GM21576 (cell line): ENCODE results near the gene CSRP2.

Experiments used
- ATAC-seq: cut with Tn5 transposase; IDR thresholded peaks from one replicate; pipeline ENCODE4 v1.9.1; 2021; ENCODE audit warnings: mild to moderate bottlenecking, moderate library complexity; ENCODE audit not compliant: unreplicated experiment

Gene CSRP2

GRCh38 chr12:76878899-76879709, at the start of gene CSRP2:
TSS of gene CSRP2 (minus strand) at chr12:76879019. CDS start at chr12:76866260, 12,759 bp downstream.
- peak; percentile 89 for ATAC-seq

DNA sequence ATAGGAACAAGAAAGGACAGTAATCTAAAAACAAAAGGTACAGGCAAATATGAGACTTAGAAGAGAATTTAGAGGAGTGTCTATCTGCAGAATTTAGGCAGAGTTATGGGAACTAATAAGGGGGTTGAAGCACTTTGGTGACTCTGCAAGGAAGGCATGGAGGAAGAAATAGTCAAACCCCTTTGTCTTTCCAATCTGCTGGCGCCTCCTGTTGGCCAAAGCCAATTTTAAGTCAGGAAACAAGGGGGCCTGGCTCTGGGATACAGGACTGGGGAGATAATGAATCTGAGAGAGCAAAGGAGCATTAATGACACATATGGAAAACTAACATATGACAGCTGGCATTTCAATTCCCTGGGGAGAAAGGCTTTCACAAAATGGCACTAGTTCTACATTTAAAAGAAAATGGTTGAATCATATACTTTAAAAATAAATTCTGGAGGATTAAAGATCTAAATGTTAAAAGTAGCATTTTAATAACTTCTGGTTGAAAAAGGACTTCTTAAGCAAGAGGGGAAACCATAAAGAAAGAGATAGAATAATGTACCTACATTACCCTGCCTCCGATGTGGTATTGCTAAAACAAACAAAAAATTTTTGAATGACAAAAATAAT, 48.5 kb upstream of the CSRP2 start:
- no peak for ATAC-seq

- no peak for ATAC-seq
These were observed 46.3 kb upstream of the CSRP2 start for GRCh38 chr12:76925135-76925534.

DNA sequence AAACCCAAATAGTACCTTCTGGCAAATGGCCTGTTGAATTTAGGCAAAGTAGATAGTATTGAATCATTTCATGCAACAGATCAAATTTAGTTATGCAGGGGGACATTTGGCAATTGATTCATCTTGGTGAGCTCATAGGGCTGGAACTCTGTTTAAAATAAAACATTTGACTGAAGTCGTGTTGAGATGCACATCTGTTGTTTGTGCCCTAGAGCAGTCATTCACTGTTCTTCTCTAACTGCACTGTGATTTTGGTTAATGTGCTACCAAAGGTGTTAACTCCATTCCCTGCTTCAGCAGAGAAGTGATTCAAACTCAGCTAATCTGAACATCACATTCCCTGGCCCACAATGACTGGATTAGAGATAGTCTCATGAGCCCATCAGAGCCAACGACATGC, 44.0 kb upstream of the CSRP2 start:
- no peak for ATAC-seq

- no peak for ATAC-seq
These were observed 43.3 kb upstream of the CSRP2 start for GRCh38 chr12:76921891-76922664.

DNA sequence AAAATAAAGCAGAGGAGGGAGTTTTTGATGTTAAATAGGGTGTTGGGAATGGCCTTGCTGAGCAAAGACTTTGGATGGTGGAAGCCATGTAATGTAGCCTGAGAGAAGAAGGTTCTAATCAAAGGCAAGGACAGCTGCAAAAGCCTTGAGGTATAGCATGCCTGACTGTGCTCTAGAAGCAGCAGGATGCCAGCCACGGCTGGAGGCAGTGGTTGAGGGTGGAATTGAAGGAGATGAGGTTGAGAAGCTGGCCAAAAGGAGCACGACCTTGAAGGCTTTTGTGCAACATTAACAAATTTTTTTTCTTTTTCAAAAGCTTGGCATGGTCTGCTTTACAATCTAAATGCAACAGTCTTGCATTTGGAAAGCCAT, 42.3 kb upstream of the CSRP2 start:
- no peak for ATAC-seq

- peak; percentile 61 for ATAC-seq
These were observed 41.6 kb upstream of the CSRP2 start for GRCh38 chr12:76920172-76921099.

- peak; percentile 15 for ATAC-seq
These were observed 40.8 kb upstream of the CSRP2 start for GRCh38 chr12:76919383-76920171.

DNA sequence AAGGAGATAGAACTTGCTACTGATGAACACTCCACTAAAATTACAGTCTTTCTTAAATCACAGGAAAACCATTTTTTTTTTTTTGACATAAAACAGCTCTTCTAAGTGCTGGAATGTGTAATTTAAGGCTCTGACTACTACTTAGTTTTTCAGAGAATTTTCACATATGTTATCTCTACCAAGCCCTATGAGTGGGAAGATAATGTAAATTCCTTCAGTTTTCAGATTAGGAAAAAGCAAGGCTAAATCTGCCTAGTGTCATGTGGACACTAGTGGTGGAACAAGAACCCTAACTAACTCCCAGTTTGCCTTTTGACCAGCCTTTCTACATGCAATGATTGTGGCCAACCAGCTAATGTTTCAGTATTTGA, 37.3 kb upstream of the CSRP2 start:
- ATAC-seq, result no peak

DNA sequence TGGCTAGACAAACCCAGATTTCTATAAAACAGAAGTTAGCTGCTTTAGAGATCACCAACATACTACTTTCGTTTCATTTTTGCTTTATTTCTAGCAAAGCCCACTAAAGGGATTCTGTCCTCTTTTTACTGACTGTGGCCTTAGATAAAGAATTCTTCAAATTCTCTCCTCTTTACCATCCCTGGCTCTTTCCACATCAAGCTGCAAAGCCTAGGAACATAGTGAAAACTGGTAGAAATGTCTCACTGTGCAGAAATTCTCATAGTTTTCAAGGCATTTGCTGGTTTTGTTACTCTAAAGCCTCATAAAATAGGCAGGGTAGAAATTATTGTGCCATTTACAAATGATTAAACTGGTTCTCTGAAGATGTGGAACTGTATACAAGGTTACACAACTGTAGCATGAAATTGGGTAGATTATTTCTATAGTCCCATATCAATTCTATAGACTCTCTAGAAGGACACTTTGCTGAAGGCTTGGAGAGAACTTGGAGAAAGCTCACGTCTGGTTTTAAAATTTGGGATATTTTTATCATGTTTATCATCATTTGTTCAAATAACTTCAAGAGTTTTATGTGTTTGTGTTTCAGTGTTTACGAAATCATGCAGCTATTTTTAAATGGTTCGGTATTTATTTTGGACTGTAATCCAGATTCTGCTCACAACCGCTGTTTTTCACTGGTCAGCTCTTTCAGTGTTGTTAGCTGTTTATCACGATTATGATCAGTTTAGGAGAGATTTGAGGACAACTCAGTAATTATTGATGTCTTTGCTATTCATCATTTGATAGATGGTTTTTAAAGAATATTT, 36.7 kb upstream of the CSRP2 start:
- ATAC-seq, result no peak

DNA sequence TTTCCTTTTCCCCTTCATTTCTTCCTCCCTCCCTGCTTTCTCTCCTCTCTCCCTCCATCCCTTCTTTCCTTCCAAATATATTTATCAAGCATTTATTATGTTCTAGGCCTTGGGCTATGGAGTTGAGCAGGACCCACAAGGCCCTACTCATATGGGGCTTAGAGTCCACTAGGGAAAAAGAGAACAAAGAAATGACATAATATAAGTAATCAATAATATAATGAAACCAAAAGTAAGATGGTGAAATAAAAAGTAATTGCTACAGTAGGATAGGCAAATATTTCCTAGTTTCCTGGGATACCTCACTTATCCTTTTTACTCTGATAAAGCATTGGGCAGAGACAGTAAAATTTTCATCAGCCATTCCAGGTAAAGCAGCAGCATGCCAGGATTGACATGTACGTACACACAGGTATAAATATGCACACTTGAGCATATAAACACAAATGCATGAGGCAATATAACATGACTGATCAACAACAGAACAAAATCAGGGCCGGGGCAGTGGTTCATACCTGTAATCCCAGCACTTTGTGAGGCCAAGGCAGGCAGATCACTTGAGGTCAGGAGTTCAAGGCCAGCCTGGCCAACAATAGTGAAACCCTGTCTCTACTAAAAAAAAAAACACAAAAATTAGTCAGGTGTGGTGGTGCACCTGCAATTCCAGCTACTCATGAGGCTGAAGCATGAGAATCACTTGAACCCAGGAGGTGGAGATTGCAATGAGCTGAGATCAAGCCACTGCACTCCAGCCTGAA, 35.5 kb upstream of the CSRP2 start:
- ATAC-seq, result no peak

- ATAC-seq, result no peak
These were observed 30.5 kb upstream of the CSRP2 start for GRCh38 chr12:76909290-76909689.

DNA sequence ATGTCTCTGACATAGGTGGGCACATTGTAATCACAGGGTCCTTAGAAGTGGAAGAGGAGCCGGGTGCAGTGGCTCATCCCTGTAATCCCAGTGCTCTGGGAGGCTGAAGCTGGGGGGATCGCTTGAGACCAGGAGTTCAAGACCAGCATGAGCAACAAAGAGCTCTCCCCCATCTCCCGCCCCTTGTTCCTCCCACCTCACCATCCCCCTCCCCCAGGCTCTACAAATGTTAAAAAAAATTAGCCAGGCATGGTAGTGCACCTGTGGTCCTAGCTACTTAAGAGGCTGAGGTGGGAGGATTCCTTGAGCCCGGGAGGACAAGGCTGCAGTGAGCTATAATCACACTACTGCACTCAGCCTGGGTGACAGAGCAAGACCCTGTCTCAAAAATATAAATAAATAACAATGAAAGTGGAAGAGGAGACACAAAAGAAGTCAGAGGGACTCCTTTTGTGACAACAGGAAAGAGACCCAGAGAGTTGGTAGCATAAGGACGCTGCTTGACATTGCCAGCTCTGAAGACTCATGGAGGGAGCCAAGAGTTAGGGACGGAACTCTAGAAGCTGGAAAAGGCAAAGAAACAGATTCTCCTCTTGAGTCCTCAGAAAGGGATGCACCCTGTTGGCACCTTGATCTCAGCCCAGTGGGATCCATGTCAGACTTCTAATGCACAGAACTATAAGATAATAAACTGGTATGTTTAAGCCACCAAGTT, 29.6 kb upstream of the CSRP2 start:
- ATAC-seq, result no peak

DNA sequence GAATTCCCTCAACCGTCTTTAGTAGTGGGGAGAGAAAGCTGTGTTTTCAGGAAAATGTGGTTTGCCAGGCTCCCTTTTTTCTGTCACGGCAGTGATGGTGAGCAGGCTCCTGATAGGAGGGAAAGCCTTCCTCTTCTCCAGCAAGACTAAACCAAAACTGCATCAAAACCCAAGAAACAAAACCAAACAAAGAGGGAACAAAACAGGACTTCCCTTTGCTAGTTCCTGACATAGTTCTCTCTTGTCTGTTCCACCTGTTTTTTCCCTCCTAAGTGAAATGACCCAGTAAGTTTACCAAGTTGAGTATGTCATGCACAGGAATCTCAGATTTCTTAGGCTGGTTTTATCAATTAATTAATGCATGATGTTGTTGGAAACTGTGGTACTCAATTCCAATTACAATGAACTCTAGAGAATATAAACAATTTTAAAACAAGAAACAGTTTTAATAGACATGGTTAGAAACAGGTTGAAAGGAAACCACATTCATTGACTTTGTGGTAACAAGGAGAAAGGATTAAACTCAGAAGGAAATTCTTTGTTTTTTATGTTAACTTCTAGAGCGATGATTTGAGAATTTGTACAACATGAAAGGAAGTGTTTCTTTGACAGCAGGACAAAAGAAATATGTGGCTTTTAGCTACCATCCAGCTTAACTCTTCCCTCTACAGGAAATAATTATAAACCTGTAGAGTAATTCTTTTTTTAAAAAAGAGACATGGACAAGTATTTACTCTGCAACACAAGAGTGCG, 23.0 kb upstream of the CSRP2 start:
- ATAC-seq, result no peak

DNA sequence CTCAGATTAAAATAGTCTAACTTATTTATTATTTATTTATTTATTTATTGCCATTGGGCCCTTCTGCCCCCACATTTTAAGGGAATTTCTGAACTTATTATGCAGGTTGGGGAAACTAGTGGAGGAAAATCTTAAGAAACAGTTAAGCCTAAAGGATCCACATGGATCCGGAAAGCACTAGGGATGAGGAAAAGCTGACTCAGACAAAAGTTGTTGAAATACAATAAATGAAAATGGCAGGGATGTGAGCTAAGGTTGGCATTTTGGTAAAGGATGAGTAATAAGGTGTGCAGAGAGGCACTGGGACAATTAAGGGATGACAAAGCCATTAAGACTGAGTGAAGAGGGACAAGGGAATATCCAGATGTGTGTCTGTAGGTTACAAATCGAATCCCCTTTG, 20.7 kb upstream of the CSRP2 start:
- no peak for ATAC-seq

- no peak for ATAC-seq
These were observed 19.6 kb upstream of the CSRP2 start for GRCh38 chr12:76898442-76898841.

DNA sequence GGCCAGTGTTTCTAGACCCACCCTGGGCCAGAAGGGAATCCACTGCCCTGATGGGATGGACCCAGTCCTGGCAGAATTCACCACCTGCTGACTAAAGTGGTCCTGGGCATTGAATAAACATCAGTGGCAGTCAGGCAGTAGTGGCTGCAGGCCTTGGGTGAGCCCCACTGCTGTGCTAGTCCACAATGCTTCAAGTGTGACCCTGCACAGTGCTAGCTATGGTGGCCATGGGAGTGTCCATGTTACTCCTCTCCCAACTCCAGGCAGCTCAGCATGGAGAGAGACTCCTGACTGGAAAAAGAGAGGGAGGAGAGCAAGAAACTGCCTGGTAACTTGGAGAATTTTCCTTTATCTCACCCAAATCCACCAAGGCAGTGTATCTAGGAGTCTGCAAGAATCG, 17.5 kb upstream of the CSRP2 start:
- no peak for ATAC-seq
